H1 (cell line): ENCODE measurements around the gene SZT2. TPM values are rescaled to one million over a fixed set of nuclear protein-coding genes. Genes with fewer than 3 reads are reported as not detected.

Source experiments
- CBX5 ChIP-seq: fragments of 300-800, 300-1000 bp; sonication (generic); IDR thresholded peaks from 2 replicates; pipeline ENCODE4 v1.7.1; 2016; ENCODE audit warnings: antibody characterized with exemption, low read length, low read depth
- CEBPB ChIP-seq: IDR thresholded peaks from 2 replicates; pipeline ENCODE4 v1.6.1; 2012; ENCODE audit warnings: low read depth, low read length
- CTBP2 ChIP-seq: IDR thresholded peaks from 2 replicates; pipeline ENCODE4 v1.7.0; 2011; ENCODE audit warnings: borderline replicate concordance, mild to moderate bottlenecking, moderate library complexity, mixed read lengths, low read length; ENCODE audit not compliant: insufficient read depth, insufficient read length
- GTF2F1 ChIP-seq: IDR thresholded peaks from 2 replicates; pipeline ENCODE4 v1.6.1; 2012; ENCODE audit warnings: low read depth, low read length, improper control_type of control experiment, borderline replicate concordance
- NANOG ChIP-seq: IDR thresholded peaks from 2 replicates; pipeline ENCODE4 v1.6.1; 2011; ENCODE audit warnings: low read length, low read depth, mild to moderate bottlenecking, inconsistent platforms; ENCODE audit not compliant: insufficient read depth, poor library complexity, severe bottlenecking
- RAD21 ChIP-seq, 2 experiments: IDR thresholded peaks in 1 of 2; conservative IDR thresholded peaks in 1 of 2; 2 replicates each; pipeline ENCODE4 v1.6.1; 2011; ENCODE audit warnings: low read depth in 2 of 2, low read length in 2 of 2, improper control_type of control experiment in 1 of 2, inconsistent platforms in 1 of 2, mild to moderate bottlenecking in 1 of 2, moderate library complexity in 1 of 2
- SAP30 ChIP-seq: fragments of 300-600 bp; sonication (generic); IDR thresholded peaks from 2 replicates; pipeline ENCODE4 v1.7.1; 2012; ENCODE audit warnings: low read length, moderate library complexity, mild to moderate bottlenecking, inconsistent platforms; ENCODE audit not compliant: insufficient read depth, insufficient replicate concordance
- SIN3A ChIP-seq, 2 experiments: IDR thresholded peaks in 1 of 2; conservative IDR thresholded peaks in 1 of 2; 2 replicates each; pipeline ENCODE4 v1.6.1; 2011 to 2012; ENCODE audit warnings: low read length in 2 of 2, improper control_type of control experiment in 1 of 2, low read depth in 1 of 2, mild to moderate bottlenecking in 1 of 2
- polyA plus RNA-seq, 7 experiments: library from polyadenylated mRNA; depleted of rRNA in 3 of 7; stranded (reverse) in 5 of 7; unstranded in 2 of 7; fragments of >200 nt in 5 of 7; fragments of 200-250 nt in 2 of 7; gene quantifications; 1 replicate in 5 of 7; 2 replicates in 1 of 7; 4 replicates in 1 of 7; pipeline versions ENCODE4 v1.2.1 to v1.2.3, GENCODE V29; 2011 to 2013; ENCODE audit warnings: missing spikeins in 2 of 7, mixed read lengths in 2 of 7
- total RNA-seq: library from RNA; stranded (reverse); fragmentation: NEBNext Ultra II Directional; extraction: Animal tissue kit (Norgen Biotek cat#: 25700); gene quantifications from 2 replicates; pipeline ENCODE4 v1.2.1, GENCODE V29; 2021
- TF ChIP-seq, protein P1 (sequence below): fragments of 300-600 bp; sonication (generic); IDR thresholded peaks from 2 replicates; pipeline ENCODE4 v1.7.1; 2012; ENCODE audit warnings: low read length, moderate library complexity, mild to moderate bottlenecking, inconsistent platforms; ENCODE audit not compliant: insufficient replicate concordance
- TF ChIP-seq, protein P2 (sequence below): IDR thresholded peaks from 2 replicates; pipeline ENCODE4 v1.6.1; 2012; ENCODE audit warnings: inconsistent platforms

SZT2 gene
- total and polyA plus RNA-seq, 2 of the 8 experiments (the other 6 are each of a cell fraction or from before 2014, with no cell fraction given), result 4.7 to 12.9 TPM

- TF ChIP-seq, protein P1, sequence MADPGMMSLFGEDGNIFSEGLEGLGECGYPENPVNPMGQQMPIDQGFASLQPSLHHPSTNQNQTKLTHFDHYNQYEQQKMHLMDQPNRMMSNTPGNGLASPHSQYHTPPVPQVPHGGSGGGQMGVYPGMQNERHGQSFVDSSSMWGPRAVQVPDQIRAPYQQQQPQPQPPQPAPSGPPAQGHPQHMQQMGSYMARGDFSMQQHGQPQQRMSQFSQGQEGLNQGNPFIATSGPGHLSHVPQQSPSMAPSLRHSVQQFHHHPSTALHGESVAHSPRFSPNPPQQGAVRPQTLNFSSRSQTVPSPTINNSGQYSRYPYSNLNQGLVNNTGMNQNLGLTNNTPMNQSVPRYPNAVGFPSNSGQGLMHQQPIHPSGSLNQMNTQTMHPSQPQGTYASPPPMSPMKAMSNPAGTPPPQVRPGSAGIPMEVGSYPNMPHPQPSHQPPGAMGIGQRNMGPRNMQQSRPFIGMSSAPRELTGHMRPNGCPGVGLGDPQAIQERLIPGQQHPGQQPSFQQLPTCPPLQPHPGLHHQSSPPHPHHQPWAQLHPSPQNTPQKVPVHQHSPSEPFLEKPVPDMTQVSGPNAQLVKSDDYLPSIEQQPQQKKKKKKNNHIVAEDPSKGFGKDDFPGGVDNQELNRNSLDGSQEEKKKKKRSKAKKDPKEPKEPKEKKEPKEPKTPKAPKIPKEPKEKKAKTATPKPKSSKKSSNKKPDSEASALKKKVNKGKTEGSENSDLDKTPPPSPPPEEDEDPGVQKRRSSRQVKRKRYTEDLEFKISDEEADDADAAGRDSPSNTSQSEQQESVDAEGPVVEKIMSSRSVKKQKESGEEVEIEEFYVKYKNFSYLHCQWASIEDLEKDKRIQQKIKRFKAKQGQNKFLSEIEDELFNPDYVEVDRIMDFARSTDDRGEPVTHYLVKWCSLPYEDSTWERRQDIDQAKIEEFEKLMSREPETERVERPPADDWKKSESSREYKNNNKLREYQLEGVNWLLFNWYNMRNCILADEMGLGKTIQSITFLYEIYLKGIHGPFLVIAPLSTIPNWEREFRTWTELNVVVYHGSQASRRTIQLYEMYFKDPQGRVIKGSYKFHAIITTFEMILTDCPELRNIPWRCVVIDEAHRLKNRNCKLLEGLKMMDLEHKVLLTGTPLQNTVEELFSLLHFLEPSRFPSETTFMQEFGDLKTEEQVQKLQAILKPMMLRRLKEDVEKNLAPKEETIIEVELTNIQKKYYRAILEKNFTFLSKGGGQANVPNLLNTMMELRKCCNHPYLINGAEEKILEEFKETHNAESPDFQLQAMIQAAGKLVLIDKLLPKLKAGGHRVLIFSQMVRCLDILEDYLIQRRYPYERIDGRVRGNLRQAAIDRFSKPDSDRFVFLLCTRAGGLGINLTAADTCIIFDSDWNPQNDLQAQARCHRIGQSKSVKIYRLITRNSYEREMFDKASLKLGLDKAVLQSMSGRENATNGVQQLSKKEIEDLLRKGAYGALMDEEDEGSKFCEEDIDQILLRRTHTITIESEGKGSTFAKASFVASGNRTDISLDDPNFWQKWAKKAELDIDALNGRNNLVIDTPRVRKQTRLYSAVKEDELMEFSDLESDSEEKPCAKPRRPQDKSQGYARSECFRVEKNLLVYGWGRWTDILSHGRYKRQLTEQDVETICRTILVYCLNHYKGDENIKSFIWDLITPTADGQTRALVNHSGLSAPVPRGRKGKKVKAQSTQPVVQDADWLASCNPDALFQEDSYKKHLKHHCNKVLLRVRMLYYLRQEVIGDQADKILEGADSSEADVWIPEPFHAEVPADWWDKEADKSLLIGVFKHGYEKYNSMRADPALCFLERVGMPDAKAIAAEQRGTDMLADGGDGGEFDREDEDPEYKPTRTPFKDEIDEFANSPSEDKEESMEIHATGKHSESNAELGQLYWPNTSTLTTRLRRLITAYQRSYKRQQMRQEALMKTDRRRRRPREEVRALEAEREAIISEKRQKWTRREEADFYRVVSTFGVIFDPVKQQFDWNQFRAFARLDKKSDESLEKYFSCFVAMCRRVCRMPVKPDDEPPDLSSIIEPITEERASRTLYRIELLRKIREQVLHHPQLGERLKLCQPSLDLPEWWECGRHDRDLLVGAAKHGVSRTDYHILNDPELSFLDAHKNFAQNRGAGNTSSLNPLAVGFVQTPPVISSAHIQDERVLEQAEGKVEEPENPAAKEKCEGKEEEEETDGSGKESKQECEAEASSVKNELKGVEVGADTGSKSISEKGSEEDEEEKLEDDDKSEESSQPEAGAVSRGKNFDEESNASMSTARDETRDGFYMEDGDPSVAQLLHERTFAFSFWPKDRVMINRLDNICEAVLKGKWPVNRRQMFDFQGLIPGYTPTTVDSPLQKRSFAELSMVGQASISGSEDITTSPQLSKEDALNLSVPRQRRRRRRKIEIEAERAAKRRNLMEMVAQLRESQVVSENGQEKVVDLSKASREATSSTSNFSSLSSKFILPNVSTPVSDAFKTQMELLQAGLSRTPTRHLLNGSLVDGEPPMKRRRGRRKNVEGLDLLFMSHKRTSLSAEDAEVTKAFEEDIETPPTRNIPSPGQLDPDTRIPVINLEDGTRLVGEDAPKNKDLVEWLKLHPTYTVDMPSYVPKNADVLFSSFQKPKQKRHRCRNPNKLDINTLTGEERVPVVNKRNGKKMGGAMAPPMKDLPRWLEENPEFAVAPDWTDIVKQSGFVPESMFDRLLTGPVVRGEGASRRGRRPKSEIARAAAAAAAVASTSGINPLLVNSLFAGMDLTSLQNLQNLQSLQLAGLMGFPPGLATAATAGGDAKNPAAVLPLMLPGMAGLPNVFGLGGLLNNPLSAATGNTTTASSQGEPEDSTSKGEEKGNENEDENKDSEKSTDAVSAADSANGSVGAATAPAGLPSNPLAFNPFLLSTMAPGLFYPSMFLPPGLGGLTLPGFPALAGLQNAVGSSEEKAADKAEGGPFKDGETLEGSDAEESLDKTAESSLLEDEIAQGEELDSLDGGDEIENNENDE, result no peak
- no peak for TF ChIP-seq SIN3A (conservative IDR thresholded peaks at IDR 0.05 in 1 of 2, IDR thresholded peaks at IDR 0.05 in 1 of 2; ENCODE audit: low read depth in 1 of 2, low read length in 2 of 2)
- TF ChIP-seq CTBP2, result no peak
- no peak for TF ChIP-seq CBX5
- TF ChIP-seq SAP30, result no peak
- no peak for TF ChIP-seq CEBPB
- TF ChIP-seq, protein P2, sequence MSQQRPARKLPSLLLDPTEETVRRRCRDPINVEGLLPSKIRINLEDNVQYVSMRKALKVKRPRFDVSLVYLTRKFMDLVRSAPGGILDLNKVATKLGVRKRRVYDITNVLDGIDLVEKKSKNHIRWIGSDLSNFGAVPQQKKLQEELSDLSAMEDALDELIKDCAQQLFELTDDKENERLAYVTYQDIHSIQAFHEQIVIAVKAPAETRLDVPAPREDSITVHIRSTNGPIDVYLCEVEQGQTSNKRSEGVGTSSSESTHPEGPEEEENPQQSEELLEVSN, result no peak
- TF ChIP-seq GTF2F1, result no peak
- no peak for TF ChIP-seq NANOG
- TF ChIP-seq RAD21 (IDR thresholded peaks at IDR 0.05 in 1 of 2, conservative IDR thresholded peaks at IDR 0.05 in 1 of 2; ENCODE audit: low read depth in 2 of 2, low read length in 2 of 2), result no peak
Measured at GRCh38 chr1:43410571-43410970, 20.9 kb downstream of the SZT2 start (continued).
